Glutamatergic neuron (in vitro differentiated cells): ENCODE measurements around the gene TRIP11. TPM values are rescaled to one million over a fixed set of nuclear protein-coding genes. Genes with fewer than 3 reads are reported as not detected.

Experiments used
- DNase-seq: peaks from one replicate; pipeline ENCODE4 v3.0.0; 2022
- H3K27ac Mint-ChIP-seq: one replicate; pipeline ENCODE4 v1.8.0; 2020; ENCODE audit warnings: mild to moderate bottlenecking, mixed read lengths, inconsistent platforms; ENCODE audit not compliant: unreplicated experiment
- H3K27me3 Mint-ChIP-seq: one replicate; pipeline ENCODE4 v1.8.0; 2020; ENCODE audit warnings: mild to moderate bottlenecking, moderate library complexity, mixed read lengths, inconsistent platforms; ENCODE audit not compliant: unreplicated experiment
- H3K36me3 Mint-ChIP-seq: one replicate; pipeline ENCODE4 v1.8.0; 2020; ENCODE audit warnings: mild to moderate bottlenecking, mixed read lengths, inconsistent platforms; ENCODE audit not compliant: unreplicated experiment
- H3K4me1 Mint-ChIP-seq: one replicate; pipeline ENCODE4 v1.8.0; 2020; ENCODE audit warnings: mild to moderate bottlenecking, low read depth, mixed read lengths, inconsistent platforms; ENCODE audit not compliant: unreplicated experiment
- H3K4me3 Mint-ChIP-seq: one replicate; pipeline ENCODE4 v1.8.0; 2020; ENCODE audit warnings: mild to moderate bottlenecking, mixed read lengths, inconsistent platforms; ENCODE audit not compliant: unreplicated experiment
- H3K9me3 Mint-ChIP-seq: one replicate; pipeline ENCODE4 v1.8.0; 2020; ENCODE audit warnings: mild to moderate bottlenecking, moderate library complexity, mixed read lengths, inconsistent platforms; ENCODE audit not compliant: unreplicated experiment
- total RNA-seq: library from RNA; stranded (reverse); fragmentation: NEBNext Ultra II Directional; extraction: Animal tissue kit (Norgen Biotek cat#: 25700); gene quantifications from one replicate; pipeline ENCODE4 v1.2.1, GENCODE V29; 2021; ENCODE audit not compliant: unreplicated experiment
- TF ChIP-seq, protein P1 (sequence below): fragments of 200-600 bp; sonication (generic); IDR thresholded peaks from one replicate; pipeline ENCODE4 v1.5.0; 2021; ENCODE audit not compliant: partially characterized antibody, unreplicated experiment

TRIP11 gene
- total RNA-seq, 1 donor from 2014 or later = 33.8 TPM

DNA sequence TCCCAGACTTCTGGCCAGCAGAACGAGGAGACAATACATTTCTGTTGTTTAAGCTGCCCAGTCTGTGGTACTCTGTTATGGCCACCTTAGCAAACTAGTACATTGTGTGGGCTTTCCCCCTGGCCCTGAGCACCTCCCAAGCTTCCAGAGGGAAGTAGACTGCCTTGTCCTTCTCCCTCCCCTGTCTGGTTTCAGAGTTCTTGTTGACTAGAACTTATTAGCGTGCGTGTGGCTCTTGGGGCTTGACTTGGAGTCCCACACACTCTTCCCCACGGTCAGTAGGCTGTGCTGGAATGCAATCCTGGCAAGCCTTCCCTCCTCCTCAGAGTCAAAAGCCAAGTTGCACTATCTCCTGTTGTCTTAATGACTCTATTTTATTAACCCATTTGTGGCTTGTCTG is 120.0 kb downstream of the TRIP11 start:
- Mint-ChIP-seq H3K36me3 (no peaks in the 10 kb centered on the region), H3K4me1 (peaks cover under 1% of the 10 kb centered on the region), H3K9me3 (no peaks in the 10 kb centered on the region), H3K27ac (no peak overlapping the region), H3K4me3 (no peak overlapping the region), H3K27me3 (peaks cover 3% of the 10 kb centered on the region)
- TF ChIP-seq, protein P1, sequence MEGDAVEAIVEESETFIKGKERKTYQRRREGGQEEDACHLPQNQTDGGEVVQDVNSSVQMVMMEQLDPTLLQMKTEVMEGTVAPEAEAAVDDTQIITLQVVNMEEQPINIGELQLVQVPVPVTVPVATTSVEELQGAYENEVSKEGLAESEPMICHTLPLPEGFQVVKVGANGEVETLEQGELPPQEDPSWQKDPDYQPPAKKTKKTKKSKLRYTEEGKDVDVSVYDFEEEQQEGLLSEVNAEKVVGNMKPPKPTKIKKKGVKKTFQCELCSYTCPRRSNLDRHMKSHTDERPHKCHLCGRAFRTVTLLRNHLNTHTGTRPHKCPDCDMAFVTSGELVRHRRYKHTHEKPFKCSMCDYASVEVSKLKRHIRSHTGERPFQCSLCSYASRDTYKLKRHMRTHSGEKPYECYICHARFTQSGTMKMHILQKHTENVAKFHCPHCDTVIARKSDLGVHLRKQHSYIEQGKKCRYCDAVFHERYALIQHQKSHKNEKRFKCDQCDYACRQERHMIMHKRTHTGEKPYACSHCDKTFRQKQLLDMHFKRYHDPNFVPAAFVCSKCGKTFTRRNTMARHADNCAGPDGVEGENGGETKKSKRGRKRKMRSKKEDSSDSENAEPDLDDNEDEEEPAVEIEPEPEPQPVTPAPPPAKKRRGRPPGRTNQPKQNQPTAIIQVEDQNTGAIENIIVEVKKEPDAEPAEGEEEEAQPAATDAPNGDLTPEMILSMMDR = no peak
- DNase-seq = no peak

DNA sequence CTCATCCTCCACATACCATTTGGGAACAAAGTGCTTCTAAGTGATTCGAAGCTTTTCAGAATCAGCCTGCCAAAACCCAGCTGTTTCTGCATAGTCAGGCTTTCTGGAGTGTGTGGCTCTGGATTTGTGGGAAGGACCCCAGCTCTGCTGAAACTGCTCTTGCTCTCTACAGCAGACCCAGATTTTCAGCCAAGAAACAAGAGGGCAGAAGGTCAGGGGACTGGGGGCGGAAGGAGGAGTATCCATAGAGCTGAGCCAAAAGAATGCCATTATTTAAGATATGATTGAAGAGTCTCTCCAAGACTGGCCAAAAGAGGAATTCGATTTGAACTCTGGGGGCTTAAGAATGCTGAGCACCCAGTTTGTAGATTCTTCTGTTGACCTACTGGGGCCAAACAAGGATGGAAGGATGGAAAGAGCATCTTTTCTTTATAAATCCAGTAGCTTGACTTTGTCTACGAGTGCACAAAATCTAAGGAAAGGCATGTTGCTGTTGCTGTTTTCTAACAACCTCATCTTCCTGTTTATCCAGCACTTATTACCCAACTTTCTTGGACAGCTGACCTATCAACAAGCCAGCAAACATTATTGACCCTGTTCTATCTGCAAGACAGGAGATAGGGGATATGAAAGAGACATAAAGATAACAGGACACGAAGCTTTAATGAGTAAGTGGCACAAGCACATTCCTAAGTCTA is 121.5 kb downstream of the TRIP11 start:
- DNase-seq = no peak
- TF ChIP-seq, protein P1 = no peak
- no peaks in the 10 kb centered on the region for H3K9me3 Mint-ChIP-seq
- no peaks in the 10 kb centered on the region for H3K36me3 Mint-ChIP-seq
- peaks cover 3% of the 10 kb centered on the region for H3K27me3 Mint-ChIP-seq
- H3K27ac Mint-ChIP-seq = no peak overlapping the region
- no peaks in the 10 kb centered on the region for H3K4me1 Mint-ChIP-seq
- no peak overlapping the region for H3K4me3 Mint-ChIP-seq

Other genes with a start within 250 kb of the TRIP11 start
- 2.5 TPM for gene TC2N, start 172.5 kb downstream of the TRIP11 start, total RNA-seq
- gene FBLN5, start 92.4 kb downstream of the TRIP11 start, total RNA-seq = not detected
- gene ATXN3, start 66.5 kb upstream of the TRIP11 start, total RNA-seq = 39.8 TPM
- 85.2 TPM for gene NDUFB1, start 81.6 kb upstream of the TRIP11 start, total RNA-seq
- gene CPSF2, start 81.9 kb upstream of the TRIP11 start, total RNA-seq = 53.1 TPM